GM11168 (cell line): ENCODE data around the gene CHD9NB.
"Not testable (repeated sequence)": the region's sequence is repeated elsewhere in the genome, so short reads cannot be mapped to it uniquely, and the experiment has no call there.

Experiments used
- in situ Hi-C: fragments of 300-500 bp; cut with MboI; formaldehyde crosslinking; loops from one replicate; pipeline ENCODE4 v1.12.0; 2022; ENCODE audit warnings: low sequenced_read_pairs; ENCODE audit not compliant: unreplicated experiment

The CHD9NB gene

GRCh38 chr16:53084746-53085334 is 32.1 kb upstream of the CHD9NB start:
- in situ Hi-C loops, result no loop called here

- in situ Hi-C loops, result no loop called here
Observed at GRCh38 chr16:53084141-53084541, 31.4 kb upstream of the CHD9NB start.

- in situ Hi-C loops, result no loop called here
Observed at GRCh38 chr16:53083119-53083518, 30.4 kb upstream of the CHD9NB start.

- in situ Hi-C loops, result no loop called here
Observed at GRCh38 chr16:53082509-53082908, 29.8 kb upstream of the CHD9NB start.

- in situ Hi-C loops, result no loop called here
Observed at GRCh38 chr16:53081686-53082407, 29.1 kb upstream of the CHD9NB start.

GRCh38 chr16:53081032-53081424 is 28.3 kb upstream of the CHD9NB start:
- in situ Hi-C loops, result no loop called here

- in situ Hi-C loops, result no loop called here
Observed at GRCh38 chr16:53080345-53081031, 27.8 kb upstream of the CHD9NB start.

- in situ Hi-C loops, result no loop called here
Observed at GRCh38 chr16:53078765-53079485, 26.2 kb upstream of the CHD9NB start.

GRCh38 chr16:53078247-53078646 is 25.6 kb upstream of the CHD9NB start:
- in situ Hi-C loops, result no loop called here

- in situ Hi-C loops, result not testable (repeated sequence)
Observed at GRCh38 chr16:53075461-53075860, 22.8 kb upstream of the CHD9NB start.

- in situ Hi-C loops, result not testable (repeated sequence)
Observed at GRCh38 chr16:53074296-53074695, 21.6 kb upstream of the CHD9NB start.

- in situ Hi-C loops, result no loop called here
Observed at GRCh38 chr16:53073022-53073421, 20.3 kb upstream of the CHD9NB start.

GRCh38 chr16:53071748-53072301 is 19.1 kb upstream of the CHD9NB start:
- in situ Hi-C loops, result no loop called here

- in situ Hi-C loops, result no loop called here
Observed at GRCh38 chr16:53069772-53070171, 17.1 kb upstream of the CHD9NB start.

- in situ Hi-C loops, result no loop called here
Observed at GRCh38 chr16:53068423-53068833, 15.7 kb upstream of the CHD9NB start.

GRCh38 chr16:53067675-53068074 is 15.0 kb upstream of the CHD9NB start:
- in situ Hi-C loops, result no loop called here

GRCh38 chr16:53065461-53066061 is 12.9 kb upstream of the CHD9NB start:
- in situ Hi-C loops, result no loop called here

- in situ Hi-C loops, result loop anchor here (5.0 kb wide), 1 partner anchor 43 kb away; no protein-coding TSS in a partner anchor
Observed at GRCh38 chr16:53064081-53064578, 11.4 kb upstream of the CHD9NB start.

GRCh38 chr16:53061701-53062159 is 9.0 kb upstream of the CHD9NB start:
- in situ Hi-C loops, result loop anchor here (5.0 kb wide), 1 partner anchor 46 kb away; no protein-coding TSS in a partner anchor

GRCh38 chr16:53061256-53061655 is 8.6 kb upstream of the CHD9NB start:
- in situ Hi-C loops, result loop anchor here (5.0 kb wide), 1 partner anchor 46 kb away; no protein-coding TSS in a partner anchor
